ENCODE measurements around the gene RAD9A.

Gene RAD9A

DNA sequence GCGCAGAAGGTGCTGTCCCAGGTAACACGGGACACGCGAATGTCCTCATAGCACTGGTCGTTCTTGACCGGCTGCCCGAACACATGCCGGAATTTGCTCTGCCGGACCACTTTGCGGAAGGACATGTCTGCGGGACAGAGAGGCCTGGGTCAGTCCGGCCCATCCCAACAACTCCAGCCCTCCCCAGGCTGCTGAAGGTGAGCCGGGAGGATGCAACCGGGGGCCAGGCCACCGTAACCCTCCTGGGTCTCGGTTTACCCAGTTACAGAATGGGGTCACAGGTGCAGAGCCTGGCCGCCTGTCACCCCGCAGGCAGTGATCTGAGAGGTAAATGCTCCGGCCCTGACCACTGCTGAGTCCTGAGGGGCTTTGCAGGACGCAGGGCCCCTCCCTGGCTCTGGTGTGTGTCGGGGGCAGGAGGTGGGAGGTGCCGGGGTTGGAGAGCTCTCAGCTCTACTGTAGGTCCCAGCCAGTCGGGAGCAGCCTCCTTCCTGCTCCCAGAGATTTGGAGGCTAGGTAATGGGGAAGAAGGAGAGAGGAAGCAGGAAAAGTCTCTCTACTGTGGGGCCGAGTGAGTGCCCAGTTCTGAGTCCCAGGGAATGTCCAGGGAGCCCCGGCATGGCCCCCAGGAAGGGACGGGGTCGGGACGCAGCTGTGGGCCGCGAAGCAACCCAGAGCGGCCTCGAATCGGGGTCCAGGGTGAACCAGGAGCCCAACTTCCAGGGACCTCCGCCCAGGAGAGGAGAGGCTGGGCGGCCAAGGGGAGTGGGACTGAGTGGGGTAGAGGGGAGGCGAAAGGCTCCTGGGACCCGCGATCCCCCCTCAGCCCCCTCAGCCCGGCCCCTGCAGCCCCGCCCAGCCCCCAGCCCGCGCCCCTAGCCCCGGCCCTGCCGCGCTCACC lies 51.0 kb downstream of the RAD9A start:
- DNase-seq: no peak

GRCh38 chr11:67445515-67445914 lies 53.7 kb downstream of the RAD9A start:
- no peak for DNase-seq
